Muscle layer of colon (tissue), 2 donors: ENCODE data around the gene PLCH1.
"Not testable (repeated sequence)": the region's sequence is repeated elsewhere in the genome, so short reads cannot be mapped to it uniquely, and the experiment has no call there.

Source experiments
- H3K27ac ChIP-seq: one replicate; pipeline ENCODE4 v1.7.0; 2013; ENCODE audit warnings: low read depth, mild to moderate bottlenecking, low read length, moderate library complexity
- H3K27me3 ChIP-seq, 2 donors: one replicate each; pipeline ENCODE4 v1.7.0; 2013; ENCODE audit warnings: low read length in 2 of 2, mild to moderate bottlenecking in 2 of 2; ENCODE audit not compliant: insufficient read depth in 2 of 2, control insufficient read depth in 1 of 2
- H3K36me3 ChIP-seq: one replicate; pipeline ENCODE4 v1.7.0; 2013; ENCODE audit warnings: mild to moderate bottlenecking, low read length; ENCODE audit not compliant: insufficient read depth
- H3K4me1 ChIP-seq: one replicate; pipeline ENCODE4 v1.7.0; 2013; ENCODE audit warnings: mild to moderate bottlenecking, low read length; ENCODE audit not compliant: insufficient read depth
- H3K4me3 ChIP-seq, 2 donors: one replicate each; pipeline ENCODE4 v1.7.0; 2013; ENCODE audit warnings: low read length in 2 of 2, low read depth in 1 of 2, mild to moderate bottlenecking in 1 of 2, moderate library complexity in 1 of 2
- H3K9ac ChIP-seq: one replicate; pipeline ENCODE4 v1.7.0; 2013; ENCODE audit warnings: low read length
- H3K9me3 ChIP-seq: one replicate; pipeline ENCODE4 v1.7.0; 2013; ENCODE audit warnings: mild to moderate bottlenecking, low read length
- donor health status: abdominal sarcoma.
- donor health status: Adenocarcinoma of cecum.

Gene PLCH1

GRCh38 chr3:155656466-155656865, 88.4 kb downstream of the PLCH1 start:
- Histone ChIP-seq H3K9me3 (no peaks in the 10 kb centered on the region), H3K9ac (no peak overlapping the region), H3K27ac (no peak overlapping the region), H3K4me3 (no peak overlapping the region), H3K27me3 (no peaks in the 10 kb centered on the region), H3K4me1 (no peaks in the 10 kb centered on the region), H3K36me3 (no peaks in the 10 kb centered on the region)

- Histone ChIP-seq H3K4me1 (no peaks in the 10 kb centered on the region), H3K9ac (no peak overlapping the region), H3K36me3 (no peaks in the 10 kb centered on the region), H3K27me3 (no peaks in the 10 kb centered on the region), H3K9me3 (no peaks in the 10 kb centered on the region), H3K27ac (no peak overlapping the region), H3K4me3 (no peak overlapping the region)
Observed at GRCh38 chr3:155651489-155652218, 93.2 kb downstream of the PLCH1 start.

- no peak overlapping the region for H3K4me3 ChIP-seq
- no peaks in the 10 kb centered on the region for H3K27me3 ChIP-seq
- H3K27ac ChIP-seq = no peak overlapping the region
- H3K9me3 ChIP-seq = no peaks in the 10 kb centered on the region
- no peaks in the 10 kb centered on the region for H3K4me1 ChIP-seq
- no peak overlapping the region for H3K9ac ChIP-seq
- no peaks in the 10 kb centered on the region for H3K36me3 ChIP-seq
Observed at GRCh38 chr3:155648013-155648591, 96.8 kb downstream of the PLCH1 start.

GRCh38 chr3:155647206-155647605, 97.7 kb downstream of the PLCH1 start:
- Histone ChIP-seq H3K36me3 (no peaks in the 10 kb centered on the region), H3K9me3 (no peaks in the 10 kb centered on the region), H3K27me3 (no peaks in the 10 kb centered on the region), H3K9ac (no peak overlapping the region), H3K4me1 (no peaks in the 10 kb centered on the region), H3K4me3 (no peak overlapping the region), H3K27ac (no peak overlapping the region)

- Histone ChIP-seq H3K4me3 (no peak overlapping the region), H3K4me1 (no peaks in the 10 kb centered on the region), H3K27ac (no peak overlapping the region)
Observed at GRCh38 chr3:155646669-155647068, 98.2 kb downstream of the PLCH1 start.

GRCh38 chr3:155646128-155646527, 98.7 kb downstream of the PLCH1 start:
- Histone ChIP-seq H3K9me3 (no peaks in the 10 kb centered on the region), H3K9ac (no peak overlapping the region), H3K4me3 (no peak overlapping the region), H3K4me1 (no peaks in the 10 kb centered on the region), H3K36me3 (no peaks in the 10 kb centered on the region), H3K27ac (no peak overlapping the region), H3K27me3 (no peaks in the 10 kb centered on the region)

More at GRCh38 chr3:155646669-155647068, 98.2 kb downstream of the PLCH1 start:
- no peaks in the 10 kb centered on the region for H3K36me3 ChIP-seq
- H3K9me3 ChIP-seq = no peaks in the 10 kb centered on the region
- H3K9ac ChIP-seq = no peak overlapping the region
- no peaks in the 10 kb centered on the region for H3K27me3 ChIP-seq

GRCh38 chr3:155643581-155644165, 101.2 kb downstream of the PLCH1 start:
- Histone ChIP-seq H3K27me3 (no peaks in the 10 kb centered on the region), H3K9ac (no peak overlapping the region), H3K4me3 (no peak overlapping the region), H3K36me3 (no peaks in the 10 kb centered on the region), H3K27ac (no peak overlapping the region), H3K4me1 (no peaks in the 10 kb centered on the region), H3K9me3 (no peaks in the 10 kb centered on the region)

- H3K4me1 ChIP-seq = no peaks in the 10 kb centered on the region
- no peak overlapping the region for H3K27ac ChIP-seq
- H3K36me3 ChIP-seq = no peaks in the 10 kb centered on the region
- H3K4me3 ChIP-seq = no peak overlapping the region
- no peaks in the 10 kb centered on the region for H3K9me3 ChIP-seq
- no peak overlapping the region for H3K9ac ChIP-seq
- no peaks in the 10 kb centered on the region for H3K27me3 ChIP-seq
Observed at GRCh38 chr3:155641956-155642355, 102.9 kb downstream of the PLCH1 start.

- H3K4me3 ChIP-seq = no peak overlapping the region
- H3K9ac ChIP-seq = no peak overlapping the region
- no peak overlapping the region for H3K27ac ChIP-seq
- no peaks in the 10 kb centered on the region for H3K4me1 ChIP-seq
- no peaks in the 10 kb centered on the region for H3K27me3 ChIP-seq
- H3K36me3 ChIP-seq = no peaks in the 10 kb centered on the region
- H3K9me3 ChIP-seq = no peaks in the 10 kb centered on the region
Observed at GRCh38 chr3:155640098-155640497, 104.8 kb downstream of the PLCH1 start.

GRCh38 chr3:155639462-155640055, 105.3 kb downstream of the PLCH1 start:
- Histone ChIP-seq H3K36me3 (no peaks in the 10 kb centered on the region), H3K27ac (no peak overlapping the region), H3K4me1 (no peaks in the 10 kb centered on the region), H3K9ac (no peak overlapping the region), H3K4me3 (no peak overlapping the region), H3K9me3 (no peaks in the 10 kb centered on the region), H3K27me3 (no peaks in the 10 kb centered on the region)

- not testable (repeated sequence) for H3K9ac ChIP-seq, H3K36me3 ChIP-seq, H3K4me3 ChIP-seq, H3K27me3 ChIP-seq, H3K4me1 ChIP-seq, H3K9me3 ChIP-seq, H3K27ac ChIP-seq
Observed at GRCh38 chr3:155638461-155638860, 106.4 kb downstream of the PLCH1 start.
